GM21619 (cell line): ENCODE results near the gene CACNG1.
"Not testable (repeated sequence)": the region's sequence is repeated elsewhere in the genome, so short reads cannot be mapped to it uniquely, and the experiment has no call there.

Experiments
- ATAC-seq: cut with Tn5 transposase; IDR thresholded peaks from one replicate; pipeline ENCODE4 v1.9.1; 2021; ENCODE audit not compliant: unreplicated experiment

CACNG1 gene

GRCh38 chr17:67025216-67025792, 19.1 kb upstream of the CACNG1 start:
- no peak for ATAC-seq

DNA sequence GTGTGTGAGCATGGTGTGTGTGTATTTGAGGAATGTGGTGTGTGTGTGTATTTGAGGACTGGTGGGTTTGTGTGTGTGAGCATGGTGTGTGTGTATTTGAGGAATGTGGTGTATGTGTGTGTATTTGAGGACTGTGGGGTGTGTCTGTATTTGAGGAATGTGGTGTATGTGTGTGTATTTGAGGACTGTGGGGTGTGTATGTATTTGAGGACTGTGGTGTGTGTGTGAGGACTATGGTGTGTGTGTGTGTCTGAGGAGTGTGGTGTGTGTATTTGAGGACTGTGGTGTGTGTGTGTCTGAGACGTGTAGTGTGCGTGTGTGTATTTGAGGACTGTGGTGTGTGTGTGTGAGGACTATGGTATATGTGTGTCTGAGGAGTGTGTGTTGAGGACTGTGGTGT, 18.0 kb upstream of the CACNG1 start:
- ATAC-seq: no peak

DNA sequence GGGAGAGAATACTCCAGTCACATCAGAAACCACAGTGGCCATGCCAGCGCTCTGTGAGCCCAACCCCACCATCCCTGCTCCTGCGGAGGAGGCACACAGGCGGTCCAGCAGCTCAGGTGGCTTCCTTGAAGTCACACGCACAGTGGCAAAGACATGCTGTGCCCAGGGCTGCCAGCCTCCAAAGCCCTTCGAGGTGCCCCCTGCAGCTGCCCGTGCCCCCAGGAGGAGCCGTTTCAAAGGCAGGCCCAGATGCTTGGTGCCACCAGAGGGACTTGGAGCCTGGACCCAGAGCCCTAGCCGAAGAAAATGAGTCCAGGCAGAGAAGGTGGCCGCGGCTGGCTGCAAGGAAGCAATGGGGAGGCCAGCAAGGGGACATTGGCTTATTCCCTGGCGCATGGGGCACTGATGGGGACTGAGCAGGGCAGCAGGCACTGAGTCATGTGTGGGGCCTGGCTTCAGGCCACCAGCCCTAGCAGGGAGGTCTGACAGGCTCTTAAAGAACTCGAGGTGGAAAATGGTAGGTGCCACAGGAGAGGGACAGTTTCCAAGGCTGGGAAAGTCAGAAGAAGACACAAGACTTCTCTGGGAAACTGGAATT, 17.2 kb upstream of the CACNG1 start:
- ATAC-seq: no peak

DNA sequence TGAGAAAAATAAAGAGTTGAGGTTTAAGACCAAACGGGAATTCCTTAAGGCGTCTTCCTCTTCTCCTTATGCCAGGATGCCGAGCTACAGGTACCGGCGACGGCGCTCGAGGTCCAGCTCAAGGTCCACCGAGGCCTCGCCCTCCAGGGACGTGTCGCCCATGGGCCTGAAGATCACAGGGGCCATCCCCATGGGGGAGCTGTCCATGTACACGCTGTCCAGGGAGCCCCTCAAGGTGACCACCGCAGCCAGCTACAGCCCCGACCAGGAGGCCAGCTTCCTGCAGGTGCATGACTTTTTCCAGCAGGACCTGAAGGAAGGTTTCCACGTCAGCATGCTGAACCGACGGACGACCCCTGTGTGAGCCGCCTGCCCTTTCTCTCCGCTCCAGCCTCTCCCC, 13.7 kb upstream of the CACNG1 start:
- ATAC-seq: no peak

GRCh38 chr17:67032382-67032781, 12.0 kb upstream of the CACNG1 start:
- no peak for ATAC-seq

DNA sequence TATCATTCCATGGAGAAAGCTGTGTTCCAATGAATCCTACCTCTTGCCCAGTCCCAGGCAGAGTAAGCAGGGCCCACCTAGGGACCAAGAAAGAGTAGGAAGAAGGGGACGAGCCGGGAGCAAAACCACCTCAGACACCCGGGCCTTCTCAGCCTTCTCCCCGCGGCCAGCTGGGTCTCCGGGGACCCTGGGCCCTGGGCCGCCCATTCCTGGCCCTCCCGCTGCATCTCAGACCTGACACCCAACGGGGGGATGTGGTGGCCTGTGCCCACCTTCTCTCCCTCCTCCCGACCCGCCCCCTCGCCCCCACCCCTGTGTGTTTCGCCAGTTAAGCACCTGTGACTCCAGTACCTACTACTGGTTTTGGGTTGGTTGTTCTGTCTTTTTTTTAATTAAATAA, 11.4 kb upstream of the CACNG1 start:
- ATAC-seq: no peak

GRCh38 chr17:67033613-67034012, 10.7 kb upstream of the CACNG1 start:
- no peak for ATAC-seq

DNA sequence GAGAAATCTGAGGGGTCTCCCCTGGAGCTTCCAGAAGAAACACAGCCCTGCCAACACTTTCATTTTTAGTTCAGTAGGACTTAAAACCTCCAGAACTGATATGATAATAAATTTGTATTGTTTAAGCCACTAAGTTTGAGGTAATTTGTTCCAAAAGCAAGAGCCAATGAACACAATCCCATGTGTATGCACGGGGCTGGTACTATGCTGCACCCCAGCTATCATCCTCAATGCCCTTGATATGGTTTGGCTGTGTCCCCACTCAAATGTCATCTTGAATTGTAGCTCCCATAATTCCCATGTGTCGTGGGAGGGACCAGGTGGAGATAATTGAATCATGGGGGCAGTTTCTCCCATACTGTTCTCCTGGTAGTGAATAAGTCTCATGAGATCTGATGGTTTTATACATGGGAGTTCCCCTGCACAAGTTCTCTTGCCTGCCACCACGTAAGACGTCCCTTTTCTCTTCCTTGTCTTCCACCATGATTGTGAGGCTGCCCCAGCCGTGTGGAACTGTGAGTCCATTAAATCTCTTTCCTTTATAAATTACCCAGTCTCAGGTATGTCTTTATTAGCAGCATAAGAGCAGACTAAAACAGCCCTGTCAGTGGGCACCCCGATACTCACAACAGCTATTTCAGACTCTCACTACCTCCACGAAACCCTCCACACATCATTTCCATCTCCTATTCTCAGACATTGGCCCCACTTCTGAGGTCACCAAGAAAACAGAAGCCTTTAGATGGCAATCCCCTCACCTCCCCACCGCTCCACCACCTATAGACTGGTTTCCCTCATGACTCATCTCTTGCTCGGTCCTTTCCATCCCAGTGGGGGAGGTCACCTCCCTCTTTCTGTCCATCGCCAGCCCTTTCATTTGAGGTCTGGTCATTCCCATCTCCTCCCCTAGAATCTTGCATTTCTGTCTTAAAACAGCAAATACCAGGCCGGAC, 8.9 kb upstream of the CACNG1 start:
- no peak for ATAC-seq

GRCh38 chr17:67038861-67039365, 5.4 kb upstream of the CACNG1 start:
- no peak for ATAC-seq

- no peak for ATAC-seq
Observed at GRCh38 chr17:67040652-67041051, 3.7 kb upstream of the CACNG1 start.

GRCh38 chr17:67041119-67041518, 3.2 kb upstream of the CACNG1 start:
- not testable (repeated sequence) for ATAC-seq

- no peak for ATAC-seq
Observed at GRCh38 chr17:67041531-67041930, 2.8 kb upstream of the CACNG1 start.

DNA sequence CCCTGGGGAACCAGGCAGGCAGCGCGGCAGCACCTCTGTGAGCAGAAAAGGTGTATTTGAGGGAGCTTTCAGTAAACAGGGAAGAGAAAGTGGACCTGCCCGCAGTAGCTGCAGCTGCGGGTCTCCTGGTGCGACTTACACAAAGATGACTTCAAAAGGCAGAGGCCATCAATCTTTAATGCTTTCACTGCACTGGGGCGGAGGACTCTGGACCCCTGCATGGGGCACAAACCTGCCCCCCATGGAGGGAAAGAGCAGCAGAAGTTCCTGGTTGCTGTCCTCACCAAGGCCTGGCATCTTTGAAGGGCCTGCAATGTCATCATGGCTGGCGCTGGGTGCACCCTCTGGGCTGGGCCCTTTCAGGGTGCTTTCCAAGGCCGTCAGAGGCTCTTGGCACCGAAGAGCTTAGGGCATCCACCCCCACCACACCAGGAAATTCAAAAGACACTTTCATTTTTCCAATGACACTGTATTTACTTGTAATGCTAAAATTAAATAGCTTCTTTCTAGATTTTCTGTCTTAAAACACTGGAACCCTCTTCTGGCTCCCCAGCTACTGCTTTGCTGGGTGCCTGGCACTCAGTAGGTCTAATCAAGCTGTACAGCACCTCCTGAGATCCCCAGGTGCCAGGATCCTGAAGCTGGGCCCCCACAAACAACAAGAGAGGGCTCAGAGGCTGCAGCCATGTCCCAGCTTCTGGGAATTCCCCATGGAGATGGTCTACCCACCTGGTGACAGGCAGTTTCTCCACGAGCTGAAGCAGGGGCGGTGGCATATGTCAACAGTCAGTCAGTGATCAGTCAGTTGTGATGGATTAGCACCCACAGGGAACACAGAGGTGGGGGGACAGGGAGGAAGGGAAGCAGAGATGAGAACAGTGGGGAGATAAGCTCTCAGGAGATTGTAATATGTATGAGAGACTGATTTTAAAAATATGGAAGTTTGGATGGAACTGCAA, 2.1 kb upstream of the CACNG1 start:
- ATAC-seq: no peak

- ATAC-seq: no peak
Observed at GRCh38 chr17:67043283-67043682, 1.1 kb upstream of the CACNG1 start.

DNA sequence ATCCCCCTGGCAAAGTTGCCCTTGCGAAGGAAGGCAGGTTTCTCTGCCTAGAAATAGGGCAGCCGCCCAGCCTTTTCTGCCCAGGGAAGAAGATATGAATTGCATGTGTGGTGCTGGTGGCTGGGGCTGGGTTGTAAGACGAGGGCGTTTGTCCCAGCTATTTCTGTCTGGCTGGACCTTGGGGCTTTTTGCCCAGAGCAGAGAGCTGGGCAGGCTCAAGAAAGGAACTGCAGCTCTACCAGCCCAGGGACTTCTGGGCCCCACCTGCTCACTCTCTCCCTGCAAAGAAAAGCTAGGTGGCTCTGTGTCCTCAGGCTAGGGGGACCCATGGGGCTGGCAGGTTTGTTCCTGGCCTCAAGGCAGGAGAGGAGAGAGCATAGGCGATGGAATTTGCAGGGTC, 586 bp downstream of the CACNG1 start:
- no peak for ATAC-seq

GRCh38 chr17:67046398-67046797, 2.0 kb downstream of the CACNG1 start:
- no peak for ATAC-seq

DNA sequence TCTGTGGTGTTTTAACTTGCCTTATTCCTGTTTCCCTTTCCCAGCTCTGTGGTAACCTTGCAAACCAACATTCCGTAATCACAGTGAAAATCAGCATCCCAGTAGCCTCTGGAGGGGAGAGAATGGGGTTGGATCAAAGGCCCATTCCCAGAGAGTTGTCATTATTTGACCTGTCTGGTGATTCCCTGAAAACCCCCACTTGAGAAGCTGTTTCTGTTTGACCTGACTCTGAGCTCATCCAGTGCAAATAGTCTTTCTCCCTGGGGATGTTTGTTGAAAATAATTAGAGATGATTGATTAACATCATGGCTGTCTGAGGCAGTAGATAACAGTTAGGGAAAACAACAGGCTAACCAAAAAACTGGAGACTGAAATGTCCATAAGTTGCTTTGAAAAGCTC, 3.0 kb downstream of the CACNG1 start:
- ATAC-seq: no peak

GRCh38 chr17:67049025-67049739, 4.8 kb downstream of the CACNG1 start:
- no peak for ATAC-seq

DNA sequence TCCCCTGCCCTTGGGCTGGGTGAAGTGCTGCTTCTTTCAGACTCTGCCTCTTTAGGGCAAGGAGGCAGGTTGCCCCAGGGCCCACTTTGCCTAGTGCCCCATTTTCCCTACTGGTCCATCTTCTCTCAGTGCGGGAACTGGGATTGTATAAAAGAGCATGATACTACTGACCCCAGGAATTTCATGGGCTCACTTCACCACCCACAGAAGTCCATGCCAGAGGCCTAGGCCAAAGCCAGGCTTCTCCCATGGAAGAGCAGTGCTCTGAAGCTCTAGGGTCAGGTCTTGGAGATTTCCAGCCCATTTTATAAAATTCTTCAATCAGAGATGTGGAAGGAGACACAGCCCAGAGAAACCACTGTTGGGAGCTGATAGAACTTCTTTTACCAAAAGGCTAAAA, 5.7 kb downstream of the CACNG1 start:
- ATAC-seq: no peak

- no peak for ATAC-seq
Observed at GRCh38 chr17:67050471-67051154, 6.3 kb downstream of the CACNG1 start.
